Dedifferentiated amniotic fluid mesenchymal stem cell (primary cell): ENCODE results near the gene SOX13.

ENCODE experiments used
- DNase-seq: peaks from one replicate; pipeline ENCODE4 v3.0.0-alpha.2; 2016; ENCODE audit errors: extremely low spot score

The SOX13 gene

DNA sequence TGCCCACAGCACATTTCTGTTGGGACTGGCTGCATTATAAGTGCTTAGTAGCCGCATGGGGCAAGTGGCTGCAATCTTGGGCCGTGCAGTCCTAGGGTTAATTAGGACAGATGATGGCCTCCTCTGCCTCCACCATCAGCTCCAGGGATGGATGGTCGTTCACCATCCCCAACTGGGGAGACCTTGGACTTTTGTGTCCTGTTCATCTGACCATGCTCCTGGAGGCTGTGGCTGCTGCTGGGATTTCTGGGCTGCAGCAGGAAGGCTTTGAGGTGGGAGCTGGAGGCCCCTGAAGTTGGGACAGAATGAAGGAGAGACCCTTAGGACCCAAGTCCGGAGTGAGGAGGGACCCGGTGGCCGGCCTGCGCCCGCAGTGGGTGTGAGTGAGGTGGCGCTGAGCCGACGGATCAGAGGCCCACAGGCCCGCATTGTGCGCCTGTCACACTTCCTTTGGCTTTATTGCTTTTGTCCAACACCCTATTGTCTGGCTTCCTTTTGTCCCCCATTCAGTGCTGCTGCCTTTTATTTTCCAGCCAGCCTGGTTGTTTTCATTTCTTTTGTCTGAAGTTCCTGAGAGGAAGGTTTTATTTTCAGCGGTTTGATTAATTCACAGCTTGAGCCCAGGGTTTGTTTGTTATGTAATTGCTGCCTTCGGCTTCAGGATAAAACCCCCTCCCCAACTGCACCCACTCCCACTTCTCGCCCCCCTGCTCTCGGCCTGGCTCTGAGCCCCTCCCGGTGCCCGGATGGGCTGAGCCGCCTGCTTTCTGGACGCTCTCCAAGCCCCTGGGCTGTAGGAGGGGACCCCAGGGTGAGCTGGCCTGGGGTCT is 35.6 kb downstream of the SOX13 start:
- no peak for DNase-seq

DNA sequence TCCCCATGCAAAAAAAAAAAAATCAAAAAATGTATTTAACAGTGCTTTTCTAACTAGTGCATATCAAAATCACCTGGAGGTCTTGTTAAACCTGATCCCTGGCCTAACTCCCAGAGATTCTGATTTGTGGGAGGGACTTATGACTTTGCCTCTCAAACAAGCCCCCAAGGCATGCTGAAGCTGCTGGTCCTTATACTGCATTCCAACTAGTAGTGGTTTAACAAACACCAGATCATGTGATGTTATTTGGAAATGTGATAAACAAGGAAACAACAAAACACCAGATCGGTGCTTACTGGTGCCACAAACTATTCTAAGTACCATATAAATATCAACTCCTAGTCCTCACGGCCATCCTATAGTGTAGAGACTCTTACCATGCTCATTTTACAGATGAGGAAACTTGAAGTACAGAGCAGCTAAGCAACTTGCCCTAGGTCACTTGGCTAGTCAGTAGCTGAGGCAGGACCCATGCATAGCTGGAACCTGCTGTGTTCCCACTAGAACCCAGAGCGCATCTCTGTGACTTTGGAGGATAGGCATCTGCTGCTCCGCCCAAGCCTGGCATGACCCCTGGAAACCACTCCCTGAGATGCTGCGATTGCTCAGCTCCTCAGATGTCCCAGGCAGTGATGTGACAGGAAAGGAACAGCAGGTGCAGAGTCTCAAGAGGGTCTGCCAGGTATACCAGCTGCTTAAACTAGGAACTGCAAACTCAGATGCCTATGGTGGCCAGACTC is 38.1 kb downstream of the SOX13 start:
- DNase-seq = no peak

DNA sequence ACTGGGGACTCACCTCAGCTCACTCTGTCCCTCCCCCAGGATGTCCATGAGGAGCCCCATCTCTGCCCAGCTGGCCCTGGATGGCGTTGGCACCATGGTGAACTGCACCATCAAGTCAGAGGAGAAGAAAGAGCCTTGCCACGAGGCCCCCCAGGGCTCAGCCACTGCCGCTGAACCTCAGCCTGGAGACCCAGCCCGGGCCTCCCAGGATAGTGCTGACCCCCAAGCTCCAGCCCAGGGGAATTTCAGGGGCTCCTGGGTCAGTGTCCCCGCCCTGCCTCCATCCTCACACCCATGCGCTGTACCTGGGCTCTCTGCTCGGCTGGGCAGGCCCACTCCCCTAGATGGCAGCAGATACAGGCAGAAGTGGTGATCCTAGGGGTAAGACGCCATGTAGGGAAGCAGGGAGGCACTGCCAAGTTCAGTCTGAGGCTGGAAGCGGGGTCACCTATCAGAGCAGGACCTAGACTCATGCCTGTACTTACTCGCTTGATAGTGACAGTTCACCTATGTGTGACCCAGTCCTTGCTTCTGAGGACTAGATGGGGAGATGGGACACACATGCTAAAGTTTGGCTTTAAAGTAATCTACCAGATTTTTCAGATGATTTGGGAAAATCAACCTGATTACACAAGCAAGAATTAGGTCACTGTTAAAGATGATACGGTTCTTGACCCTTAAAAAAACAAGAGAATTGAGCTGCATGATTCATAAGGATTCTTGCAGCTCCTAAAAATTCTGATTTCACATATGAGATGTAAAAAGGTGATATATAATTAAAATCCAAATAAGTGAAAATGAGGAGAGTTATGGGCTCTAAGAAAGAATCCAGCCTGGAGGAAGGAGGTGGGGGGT is 40.2 kb downstream of the SOX13 start:
- DNase-seq = no peak

DNA sequence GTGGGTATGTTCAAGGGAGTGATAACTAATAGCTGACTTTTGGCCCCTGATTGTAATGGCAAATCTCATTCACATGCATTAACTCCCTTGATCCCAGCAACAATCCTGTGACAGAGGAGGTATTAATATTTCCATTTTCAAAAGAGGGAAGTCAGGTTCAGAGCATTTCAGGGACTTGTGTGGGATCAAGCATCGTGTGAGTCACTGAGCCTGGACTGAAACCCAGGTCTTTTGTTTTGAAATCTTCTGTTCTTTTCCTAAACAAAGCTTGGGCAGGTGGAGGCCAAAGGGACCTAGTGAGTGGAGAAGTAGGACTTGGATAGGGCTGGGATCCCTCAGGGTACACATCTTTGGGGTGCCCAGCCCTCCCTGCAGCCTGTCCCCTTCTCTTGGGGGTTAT is 41.0 kb downstream of the SOX13 start:
- DNase-seq = no peak

DNA sequence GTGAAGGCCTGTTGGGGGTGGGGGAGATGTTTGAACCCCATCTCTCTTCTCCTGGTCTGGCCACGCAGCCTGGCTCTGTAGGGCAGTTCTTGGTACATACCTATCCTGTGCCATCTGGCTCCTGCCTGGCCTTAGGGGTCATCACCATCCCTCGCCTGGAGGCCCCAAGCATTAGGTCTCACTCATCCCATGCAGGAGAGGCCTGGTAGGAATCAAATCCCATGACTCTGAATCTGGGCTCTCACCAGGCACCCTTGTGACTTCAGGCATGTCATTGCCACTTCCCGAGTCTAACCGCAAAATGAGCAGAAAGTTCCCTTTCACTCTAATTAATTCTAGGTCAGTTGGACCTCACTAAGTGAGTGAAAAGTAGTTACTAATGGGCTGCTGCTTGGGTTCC is 41.7 kb downstream of the SOX13 start:
- DNase-seq = no peak

DNA sequence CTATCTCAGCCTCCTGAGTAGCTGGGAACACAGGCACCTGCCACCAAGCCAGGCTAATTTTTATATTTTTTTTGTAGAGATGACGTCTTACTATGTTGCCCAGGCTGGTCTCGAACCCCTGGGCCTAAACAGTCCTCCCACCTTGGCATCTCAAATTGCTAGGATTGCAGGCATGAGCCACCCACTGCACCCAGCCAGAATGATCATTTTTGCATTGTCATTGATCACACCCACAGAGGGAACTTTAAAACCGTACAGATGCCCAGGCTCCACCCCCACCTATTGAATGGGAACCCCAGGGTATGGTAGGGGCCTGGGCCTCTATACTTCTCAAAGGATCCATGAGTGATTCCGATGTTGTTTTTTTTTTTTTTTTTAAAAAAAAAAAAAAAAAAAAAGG is 42.2 kb downstream of the SOX13 start:
- DNase-seq = no peak

DNA sequence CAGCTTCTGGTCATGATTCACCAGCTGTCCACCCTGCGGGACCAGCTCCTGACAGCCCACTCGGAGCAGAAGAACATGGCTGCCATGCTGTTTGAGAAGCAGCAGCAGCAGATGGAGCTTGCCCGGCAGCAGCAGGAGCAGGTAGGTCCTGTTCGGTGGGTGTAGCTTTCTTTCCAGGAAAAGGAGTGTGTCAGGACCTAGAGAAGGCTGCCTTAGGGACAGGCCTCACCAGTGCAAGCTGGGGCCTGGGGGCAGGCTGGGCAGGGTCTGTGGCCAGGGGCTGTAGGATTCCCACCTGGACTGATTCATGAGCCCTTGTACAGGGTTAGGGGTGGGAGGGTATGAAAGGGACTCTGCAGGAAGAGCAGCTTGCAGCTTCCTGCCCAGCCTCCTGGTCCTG is 43.6 kb downstream of the SOX13 start:
- DNase-seq = no peak

DNA sequence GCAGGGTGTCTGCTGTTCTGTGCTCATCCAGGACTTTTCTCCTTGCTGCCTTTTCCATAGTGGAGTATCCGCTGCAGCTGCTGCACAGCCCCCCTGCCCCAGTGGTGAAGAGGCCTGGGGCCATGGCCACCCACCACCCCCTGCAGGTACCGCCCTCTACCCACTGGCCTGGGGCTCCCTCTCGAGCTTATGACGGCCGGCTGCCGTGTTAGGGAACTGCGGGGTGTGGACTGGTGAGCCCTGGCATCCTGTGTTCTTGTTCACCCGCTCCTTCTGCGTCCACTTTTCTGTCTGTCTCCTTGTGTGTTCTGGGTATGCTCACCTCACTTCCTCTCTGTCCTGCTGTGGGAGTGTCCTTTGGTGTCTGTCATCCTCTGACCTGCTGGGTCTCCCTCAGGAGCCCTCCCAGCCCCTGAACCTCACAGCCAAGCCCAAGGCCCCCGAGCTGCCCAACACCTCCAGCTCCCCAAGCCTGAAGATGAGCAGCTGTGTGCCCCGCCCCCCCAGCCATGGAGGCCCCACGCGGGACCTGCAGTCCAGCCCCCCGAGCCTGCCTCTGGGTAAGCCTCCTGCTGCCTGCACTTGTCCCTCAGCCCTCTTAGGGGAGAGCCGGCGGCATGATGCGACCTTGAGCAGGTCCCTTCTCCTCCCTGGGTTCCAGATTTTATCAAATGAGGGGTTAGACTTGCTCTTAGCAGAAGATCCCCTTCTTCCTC is 49.1 kb downstream of the SOX13 start:
- no peak for DNase-seq

DNA sequence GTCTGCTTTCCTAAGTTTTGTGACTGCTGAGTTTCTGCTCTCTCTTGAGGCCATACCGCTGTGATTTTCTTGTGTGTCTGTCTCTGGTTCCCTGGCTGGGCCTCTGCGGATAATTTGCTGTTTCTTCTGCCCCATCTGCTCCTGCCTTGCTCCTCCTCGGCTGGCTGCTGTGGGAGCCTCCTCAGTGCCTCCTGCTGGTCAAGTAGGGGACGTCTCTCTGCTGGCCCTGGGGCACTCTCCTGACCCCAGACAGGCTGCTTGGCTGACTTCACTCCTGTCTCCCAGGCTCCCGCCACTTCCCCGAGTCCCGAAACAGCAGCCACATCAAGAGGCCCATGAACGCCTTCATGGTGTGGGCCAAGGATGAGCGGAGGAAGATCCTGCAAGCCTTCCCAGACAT is 50.5 kb downstream of the SOX13 start:
- DNase-seq = no peak

DNA sequence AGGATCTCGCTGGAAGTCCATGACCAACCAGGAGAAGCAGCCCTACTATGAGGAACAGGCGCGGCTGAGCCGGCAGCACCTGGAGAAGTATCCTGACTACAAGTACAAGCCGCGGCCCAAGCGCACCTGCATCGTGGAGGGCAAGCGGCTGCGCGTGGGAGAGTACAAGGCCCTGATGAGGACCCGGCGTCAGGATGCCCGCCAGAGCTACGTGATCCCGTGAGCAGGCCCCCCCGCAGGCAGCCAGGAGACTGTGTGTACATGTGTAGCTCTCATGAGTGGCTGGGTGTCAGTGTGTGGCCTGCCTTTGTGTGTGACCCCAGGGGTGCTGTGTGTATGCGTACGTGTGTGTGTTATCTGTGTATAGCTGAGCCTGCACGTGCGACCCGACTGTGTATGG is 51.7 kb downstream of the SOX13 start:
- DNase-seq = no peak

DNA sequence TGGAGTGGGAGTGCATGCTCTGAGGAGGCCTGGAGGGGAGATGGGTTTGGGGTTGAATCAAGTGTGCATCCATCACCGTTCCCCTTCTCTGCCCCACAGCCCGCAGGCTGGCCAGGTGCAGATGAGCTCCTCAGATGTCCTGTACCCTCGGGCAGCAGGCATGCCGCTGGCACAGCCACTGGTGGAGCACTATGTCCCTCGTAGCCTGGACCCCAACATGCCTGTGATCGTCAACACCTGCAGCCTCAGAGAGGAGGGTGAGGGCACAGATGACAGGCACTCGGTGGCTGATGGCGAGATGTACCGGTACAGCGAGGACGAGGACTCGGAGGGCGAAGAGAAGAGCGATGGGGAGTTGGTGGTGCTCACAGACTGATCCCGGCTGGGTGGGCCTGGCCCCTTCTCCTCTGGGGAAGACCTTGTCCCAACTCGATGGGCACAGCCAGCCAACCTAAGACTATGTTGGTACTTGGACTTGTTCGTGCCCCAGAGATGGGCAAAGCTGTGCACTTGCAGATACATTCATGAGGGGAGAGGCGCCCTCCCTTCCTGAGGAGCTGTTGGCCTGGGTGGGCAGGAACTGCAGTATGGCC is 52.9 kb downstream of the SOX13 start:
- no peak for DNase-seq

DNA sequence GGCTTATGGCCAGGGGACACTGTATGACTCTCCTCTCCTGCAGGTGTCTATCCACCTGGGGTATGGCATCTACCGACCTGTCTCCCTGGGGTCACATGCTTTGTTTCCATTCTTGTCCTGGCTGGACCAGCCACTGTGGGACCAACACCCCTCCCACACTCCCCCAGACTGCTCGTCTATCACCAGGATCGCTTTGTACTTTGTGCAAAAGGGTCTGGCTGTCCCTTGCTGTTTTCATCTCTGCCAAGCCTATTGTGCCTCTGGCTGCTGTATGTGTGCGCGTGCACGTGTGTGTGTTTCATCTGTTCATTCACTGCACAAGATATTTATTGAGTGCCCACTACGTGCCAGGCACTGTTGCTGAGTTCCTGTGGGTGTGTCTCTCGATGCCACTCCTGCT is 53.5 kb downstream of the SOX13 start:
- no peak for DNase-seq

DNA sequence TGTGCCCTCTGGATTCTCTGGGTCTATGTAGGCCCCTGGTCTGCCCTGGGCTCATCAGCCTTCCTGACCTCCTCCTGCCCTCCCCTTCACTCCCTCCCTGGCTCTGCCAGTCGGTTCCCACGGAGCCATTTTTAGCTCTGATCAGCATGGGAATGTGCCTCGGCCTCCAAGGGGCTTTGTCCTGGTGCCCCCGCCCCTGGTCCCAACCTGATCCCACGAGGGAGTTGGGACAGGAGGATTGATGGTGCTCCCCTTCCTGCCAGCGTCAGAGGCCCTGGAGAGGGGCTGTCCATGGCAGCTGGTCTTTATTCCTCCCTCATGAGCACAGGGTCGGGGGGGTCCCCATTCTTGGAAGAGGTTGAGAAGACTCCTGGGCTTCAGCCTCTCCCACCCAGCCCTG is 54.0 kb downstream of the SOX13 start:
- no peak for DNase-seq

DNA sequence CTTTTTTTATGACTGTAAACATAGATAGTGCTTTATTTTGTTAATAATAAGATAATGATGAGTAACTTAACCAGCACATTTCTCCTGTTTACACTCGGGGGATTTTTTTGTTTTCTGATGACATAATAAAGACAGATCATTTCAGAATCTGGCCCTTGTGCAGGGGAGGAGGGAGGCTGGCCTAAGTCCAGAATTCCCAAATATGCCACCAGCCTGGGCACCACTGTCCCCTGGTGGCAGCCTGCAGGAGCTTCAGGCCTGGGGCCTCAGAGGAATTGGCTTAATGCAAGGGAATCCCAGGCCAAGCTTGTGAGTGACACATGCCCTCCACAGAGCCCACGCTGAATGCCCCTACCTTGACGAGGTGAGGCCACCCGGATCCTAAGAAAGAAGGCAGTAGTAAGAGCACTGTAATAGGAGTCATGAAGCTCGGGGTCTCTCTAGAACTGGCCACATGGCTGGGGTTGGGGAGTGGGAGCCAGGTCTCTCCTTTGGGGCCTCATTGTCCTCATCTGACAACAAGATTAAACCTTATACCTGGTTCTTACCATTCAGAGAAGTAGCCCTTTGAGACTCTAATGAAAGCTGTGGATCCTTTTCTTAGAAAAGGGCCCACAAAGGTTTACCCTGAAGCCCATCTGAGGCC is 54.8 kb downstream of the SOX13 start:
- peak; percentile 87 for DNase-seq

DNA sequence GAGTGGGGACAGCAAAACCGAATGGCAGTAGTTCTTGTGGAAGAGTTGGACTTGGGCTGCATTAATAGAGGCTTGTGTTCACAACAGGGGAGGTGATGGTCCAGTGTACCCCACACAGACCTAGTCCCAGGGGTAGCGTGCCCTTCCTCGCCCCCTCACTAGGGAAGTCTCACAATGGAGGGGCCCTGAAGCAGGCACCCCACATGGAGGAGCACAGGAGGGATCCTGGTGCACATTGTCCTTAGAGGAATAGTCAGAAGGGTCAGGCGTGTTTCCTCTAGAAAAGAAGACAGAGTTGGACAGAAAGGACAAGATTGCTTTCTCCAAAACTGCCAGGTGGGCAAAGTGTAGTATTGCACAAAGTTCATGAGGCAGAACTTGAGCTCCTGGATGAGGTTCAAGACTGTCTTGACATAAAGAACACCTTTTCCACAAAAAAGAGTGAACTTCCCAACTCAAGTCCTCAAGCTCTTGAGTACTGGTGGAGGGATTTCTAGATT is 55.6 kb downstream of the SOX13 start:
- no peak for DNase-seq

DNA sequence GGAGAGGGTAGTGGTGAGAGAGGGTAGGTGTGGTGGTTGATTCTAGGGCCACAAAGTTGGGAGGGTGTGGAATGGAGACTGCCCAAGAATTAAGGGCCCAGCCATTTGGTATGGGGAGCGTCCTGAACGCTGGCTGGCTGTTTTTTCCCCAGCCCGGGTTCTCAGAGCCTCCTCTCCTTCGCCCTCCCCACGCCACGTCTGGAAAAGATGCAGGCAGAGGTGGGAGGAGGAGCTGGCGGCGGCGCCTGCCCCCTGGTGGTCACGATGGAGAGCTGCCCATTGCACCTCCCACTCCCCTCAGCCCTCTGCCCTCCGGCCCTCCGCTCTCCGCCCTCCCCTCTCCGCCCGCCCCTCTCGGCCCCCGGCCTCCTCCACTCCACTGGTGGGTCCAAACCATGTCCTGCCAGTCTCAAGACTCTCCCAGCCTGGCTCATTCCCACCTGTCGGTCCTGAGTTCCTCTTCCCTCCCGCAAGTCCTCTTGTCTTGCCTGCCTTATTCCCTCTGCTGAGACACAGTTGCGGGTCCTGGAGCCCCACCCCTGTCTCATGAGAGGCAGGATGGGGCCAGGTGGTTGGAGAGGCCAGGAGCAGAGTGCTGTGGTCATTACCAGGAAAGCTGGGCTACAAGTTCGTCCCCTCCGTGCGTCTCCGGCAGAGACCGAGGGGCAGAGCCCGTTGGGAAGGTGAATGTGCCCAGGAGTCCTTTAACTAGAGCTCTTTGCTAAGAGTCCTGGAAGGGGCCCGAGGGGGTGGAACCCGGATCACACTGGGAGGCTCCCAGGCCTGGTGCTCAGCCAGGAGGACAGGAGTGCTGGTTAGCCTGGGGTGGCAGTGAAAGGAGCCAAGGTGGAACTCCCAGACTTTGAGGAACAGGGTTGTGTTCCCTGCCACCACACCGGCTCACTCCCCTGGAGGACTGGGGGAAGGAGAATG is 56.3 kb downstream of the SOX13 start:
- peak; percentile 52 for DNase-seq

DNA sequence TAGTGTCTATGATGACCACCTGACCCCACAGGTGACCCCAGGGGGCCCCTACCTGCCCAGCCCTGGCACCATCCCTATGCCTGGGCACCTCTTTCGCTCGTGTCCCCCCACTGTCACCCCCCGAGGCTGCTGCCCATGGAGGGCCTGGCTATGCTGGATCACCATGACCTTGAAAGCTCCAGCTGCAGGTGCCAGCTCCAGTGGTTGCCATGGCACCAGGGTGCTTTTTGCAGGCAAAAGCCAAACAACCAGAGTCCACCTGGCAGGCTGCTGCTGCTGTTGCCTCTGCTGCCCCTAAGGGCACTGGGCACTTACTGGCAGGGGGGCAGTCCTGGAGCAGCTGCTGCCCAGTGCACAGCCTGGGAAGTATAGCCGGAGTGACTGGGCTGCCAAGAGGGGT is 57.3 kb downstream of the SOX13 start:
- DNase-seq = no peak

DNA sequence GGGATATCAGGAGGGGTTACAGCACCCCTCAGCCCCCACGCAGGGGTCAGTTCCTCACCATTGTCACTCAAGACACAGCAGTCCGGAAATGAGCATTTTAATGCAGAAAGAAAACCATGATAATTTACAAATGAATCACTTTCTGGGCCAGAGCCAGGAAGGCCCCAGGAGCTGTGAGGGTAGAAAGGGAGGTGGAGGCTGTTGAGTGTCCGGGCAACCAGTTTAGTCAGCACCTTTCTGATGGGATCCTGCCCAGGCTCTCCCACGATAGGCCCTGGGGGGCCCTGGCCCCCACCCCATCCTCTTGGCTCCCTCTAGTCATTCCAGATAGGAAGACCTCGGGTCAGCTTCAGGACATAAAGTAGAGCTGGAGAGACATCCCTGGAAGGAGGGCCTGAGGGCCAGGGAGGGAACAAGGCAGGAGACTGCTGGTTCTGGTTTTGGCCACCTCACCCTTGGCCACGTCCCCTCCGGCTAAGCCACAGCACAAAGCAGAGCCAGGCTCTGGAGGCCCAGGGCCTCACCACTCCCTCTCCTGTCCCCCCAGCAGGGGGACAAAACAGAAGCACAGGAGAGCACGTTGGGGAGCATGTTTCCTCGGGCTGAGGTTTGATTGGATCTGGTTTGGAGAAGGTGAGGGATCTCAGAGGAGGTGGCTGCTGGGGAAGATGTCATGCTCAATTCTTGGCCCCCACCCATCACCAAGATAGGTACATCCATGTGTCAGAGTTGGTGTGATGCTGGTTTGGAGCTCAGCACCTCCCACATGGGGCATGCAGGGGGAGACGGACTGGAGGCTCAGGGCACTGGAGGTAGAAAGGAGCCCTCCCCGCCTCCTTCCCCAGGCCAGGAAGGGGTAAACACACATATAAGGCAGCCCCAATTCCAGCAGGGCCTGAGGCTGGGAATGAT is 58.3 kb downstream of the SOX13 start:
- peak; percentile 76 for DNase-seq
